Smooth muscle cell of the coronary artery (primary cell): ENCODE data around the gene CARD6. TPM values are rescaled to one million over a fixed set of nuclear protein-coding genes. Genes with fewer than 3 reads are reported as not detected.

Experiments
- total RNA-seq: library from RNA; depleted of rRNA; stranded (reverse); fragments of >200 nt; gene quantifications from 2 replicates; pipeline ENCODE4 v1.2.3, GENCODE V29; 2014; ENCODE audit warnings: low replicate concordance

Gene CARD6, protein sequence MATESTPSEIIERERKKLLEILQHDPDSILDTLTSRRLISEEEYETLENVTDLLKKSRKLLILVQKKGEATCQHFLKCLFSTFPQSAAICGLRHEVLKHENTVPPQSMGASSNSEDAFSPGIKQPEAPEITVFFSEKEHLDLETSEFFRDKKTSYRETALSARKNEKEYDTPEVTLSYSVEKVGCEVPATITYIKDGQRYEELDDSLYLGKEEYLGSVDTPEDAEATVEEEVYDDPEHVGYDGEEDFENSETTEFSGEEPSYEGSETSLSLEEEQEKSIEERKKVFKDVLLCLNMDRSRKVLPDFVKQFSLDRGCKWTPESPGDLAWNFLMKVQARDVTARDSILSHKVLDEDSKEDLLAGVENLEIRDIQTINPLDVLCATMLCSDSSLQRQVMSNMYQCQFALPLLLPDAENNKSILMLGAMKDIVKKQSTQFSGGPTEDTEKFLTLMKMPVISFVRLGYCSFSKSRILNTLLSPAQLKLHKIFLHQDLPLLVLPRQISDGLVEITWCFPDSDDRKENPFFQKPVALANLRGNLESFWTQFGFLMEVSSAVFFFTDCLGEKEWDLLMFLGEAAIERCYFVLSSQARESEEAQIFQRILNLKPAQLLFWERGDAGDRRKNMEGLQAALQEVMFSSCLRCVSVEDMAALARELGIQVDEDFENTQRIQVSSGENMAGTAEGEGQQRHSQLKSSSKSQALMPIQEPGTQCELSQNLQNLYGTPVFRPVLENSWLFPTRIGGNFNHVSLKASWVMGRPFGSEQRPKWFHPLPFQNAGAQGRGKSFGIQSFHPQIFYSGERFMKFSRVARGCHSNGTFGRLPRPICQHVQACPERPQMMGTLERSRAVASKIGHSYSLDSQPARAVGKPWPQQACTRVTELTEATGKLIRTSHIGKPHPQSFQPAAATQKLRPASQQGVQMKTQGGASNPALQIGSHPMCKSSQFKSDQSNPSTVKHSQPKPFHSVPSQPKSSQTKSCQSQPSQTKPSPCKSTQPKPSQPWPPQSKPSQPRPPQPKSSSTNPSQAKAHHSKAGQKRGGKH
- total RNA-seq: 8.9 and 11.7 TPM in 2 replicates

DNA sequence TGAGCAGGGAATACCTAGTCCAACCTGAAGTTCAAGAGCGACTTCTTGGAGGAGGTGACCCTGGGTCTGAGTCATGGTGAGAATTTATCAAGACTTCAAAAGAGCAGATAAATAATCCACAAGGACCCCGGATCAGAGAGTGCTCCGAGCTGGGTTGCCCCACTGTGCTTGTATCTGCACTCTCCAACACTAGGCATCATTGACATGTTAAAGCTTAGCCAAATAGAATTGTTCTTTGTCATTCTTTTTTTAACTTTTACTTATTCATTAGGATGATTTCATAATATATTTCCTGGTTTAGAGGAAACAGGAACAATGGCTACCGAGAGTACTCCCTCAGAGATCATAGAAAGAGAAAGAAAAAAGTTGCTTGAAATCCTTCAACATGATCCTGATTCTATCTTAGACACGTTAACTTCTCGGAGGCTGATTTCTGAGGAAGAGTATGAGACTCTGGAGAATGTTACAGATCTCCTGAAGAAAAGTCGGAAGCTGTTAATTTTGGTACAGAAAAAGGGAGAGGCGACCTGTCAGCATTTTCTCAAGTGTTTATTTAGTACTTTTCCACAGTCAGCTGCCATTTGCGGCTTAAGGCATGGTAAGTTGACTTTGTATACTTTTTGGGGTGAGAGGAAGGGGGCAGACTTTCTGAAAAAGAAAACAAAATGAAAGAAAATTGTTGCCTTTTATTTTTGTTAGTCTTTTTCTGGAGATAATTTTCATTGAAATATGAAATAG, at the start of gene CARD6:
Gene CARD6, plus strand, starts transcription at position 300 of the 738 bp plus-strand sequence. Its CDS starts 16 bp downstream, at position 316.

DNA sequence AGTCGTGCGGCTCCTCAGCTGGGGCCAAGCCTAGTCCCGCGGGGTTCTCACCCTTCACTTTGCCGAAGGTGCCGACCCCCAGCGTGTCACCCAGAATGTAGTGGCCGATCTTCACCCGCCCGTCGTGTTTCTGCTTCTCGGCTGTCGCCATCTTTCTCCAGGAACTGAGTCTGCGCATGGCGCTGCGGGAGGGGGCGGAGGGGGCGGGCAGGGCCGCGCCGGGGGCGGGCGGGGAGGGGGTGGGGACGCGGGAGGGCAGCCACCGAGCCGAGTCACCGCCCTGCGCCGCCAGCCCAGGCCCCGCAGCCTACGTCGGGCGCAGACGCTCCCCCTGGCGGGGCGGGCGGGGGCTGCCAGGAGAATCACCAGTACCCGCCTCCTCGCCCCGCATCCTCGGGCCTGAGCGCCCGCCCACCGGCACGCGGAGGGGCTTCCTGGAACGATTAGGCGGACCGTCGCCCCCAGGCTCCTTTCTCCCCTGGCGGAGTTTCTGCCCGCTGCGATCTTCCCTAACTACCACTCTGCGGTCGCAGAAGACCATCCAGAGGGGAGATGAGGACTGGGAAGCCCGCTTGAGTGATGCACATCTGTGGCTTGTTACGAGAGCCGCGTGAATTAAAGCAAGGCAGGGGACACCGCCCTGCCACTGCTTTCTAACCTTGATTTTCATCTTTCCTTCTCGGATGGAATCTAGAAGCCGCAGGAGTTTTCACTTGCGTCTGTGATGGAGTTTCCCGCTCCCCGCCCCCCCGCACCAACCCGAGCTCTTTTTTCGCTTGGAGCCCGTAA, 43.0 kb upstream of the CARD6 start, which contains the start of gene PRKAA1:
Gene PRKAA1, minus strand, starts transcription at position 363 of the 789 bp plus-strand sequence. Its CDS starts 185 bp downstream, at position 178.

DNA sequence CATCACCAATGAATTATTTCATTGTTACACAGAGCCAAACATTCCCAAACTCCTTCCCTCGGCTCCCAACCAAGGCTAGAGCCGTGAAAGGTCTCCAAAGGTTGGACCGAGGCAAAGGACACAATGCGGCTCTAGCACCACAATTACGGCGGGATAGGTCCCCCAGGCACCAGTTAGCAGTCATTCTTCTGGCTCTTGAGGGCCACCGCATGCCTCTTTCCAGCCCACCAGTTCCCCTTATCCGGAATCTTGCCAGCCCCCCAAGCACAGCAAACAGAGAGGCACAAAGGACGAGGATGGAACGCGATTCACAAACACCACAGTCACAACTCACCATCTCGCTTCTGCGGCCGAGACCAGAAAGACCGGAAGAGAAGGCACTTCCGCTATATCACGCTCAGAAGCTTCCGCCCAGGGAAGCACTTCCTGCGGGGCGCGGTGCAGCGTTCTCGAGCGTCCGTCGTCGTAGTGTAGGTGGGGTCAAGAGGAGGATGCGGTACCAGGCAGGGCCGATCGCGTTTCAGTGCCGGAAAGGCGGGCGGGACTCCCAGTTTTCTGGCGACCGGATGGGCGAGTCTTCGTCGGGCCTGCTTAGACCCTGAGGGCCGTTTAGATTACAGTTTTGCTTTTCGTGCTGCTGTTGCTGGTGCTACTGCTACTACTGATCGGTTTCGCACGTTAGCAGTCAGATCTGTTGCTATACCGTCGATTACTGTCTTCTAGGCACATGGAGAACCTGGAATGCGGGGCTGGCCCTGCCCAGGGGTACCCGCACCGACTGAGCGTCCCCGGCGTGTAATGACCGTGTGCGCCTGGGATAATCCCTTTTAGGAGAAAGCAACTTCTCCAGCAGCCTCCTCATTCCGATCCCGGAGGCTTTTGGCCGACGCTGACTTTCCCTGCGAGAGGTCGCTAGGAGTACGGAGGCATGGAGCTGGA, 6.0 kb upstream of the CARD6 start, which contains the start of gene RPL37:
Gene RPL37, minus strand, starts transcription at position 374 of the 939 bp plus-strand sequence. Its CDS starts 37 bp downstream, at position 337.

DNA sequence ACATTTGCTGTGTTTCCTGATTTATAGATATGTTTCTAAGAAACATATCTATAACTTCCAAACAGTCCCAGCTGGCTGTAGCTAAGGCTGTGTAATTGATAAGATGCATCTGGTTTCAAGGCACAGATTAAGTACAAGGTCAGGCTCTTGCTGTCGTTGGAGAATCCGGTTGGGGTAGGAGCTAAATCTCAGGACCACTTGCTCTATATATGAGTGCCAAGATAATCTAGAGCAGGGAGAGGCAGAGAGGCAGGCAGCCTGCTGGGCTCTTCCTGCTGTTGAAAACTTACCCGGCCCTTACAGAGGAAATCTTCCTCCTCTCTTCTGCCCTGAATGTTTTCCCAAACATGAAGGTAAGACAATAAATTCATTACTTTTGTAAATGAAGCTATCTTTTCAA, 68.1 kb downstream of the CARD6 start, which contains the start of gene C7:
Gene C7, plus strand, starts transcription at position 234 of the 400 bp plus-strand sequence. Its CDS starts 114 bp downstream, at position 348.

Other genes starting within 250 kb of the CARD6 start
- gene PTGER4, start 161.5 kb upstream of the CARD6 start, total RNA-seq: 2.6 and 8.7 TPM in 2 replicates
- 5.4 and 14.9 TPM in 2 replicates for gene TTC33, start 85.4 kb upstream of the CARD6 start, total RNA-seq
- gene PRKAA1, start 43.0 kb upstream of the CARD6 start, total RNA-seq: 79.7 and 96.5 TPM in 2 replicates
- 3,319 and 4,681 TPM in 2 replicates for gene RPL37, start 6.1 kb upstream of the CARD6 start, total RNA-seq
- gene C7, start 68.1 kb downstream of the CARD6 start, total RNA-seq: 15.8 and 132 TPM in 2 replicates
- not detected in 2 replicates for gene MROH2B, start 230.0 kb downstream of the CARD6 start, total RNA-seq